Lung microvascular endothelial cell (primary cell): ENCODE measurements around the gene COX4I1. TPM values are rescaled to one million over a fixed set of nuclear protein-coding genes. Genes with fewer than 3 reads are reported as not detected.

ENCODE experiments used
- total RNA-seq: library from RNA; depleted of rRNA; stranded (reverse); fragments of >200 nt; gene quantifications from 2 replicates; pipeline ENCODE4 v1.2.1, GENCODE V29; 2014

Gene COX4I1
- total RNA-seq, 1 donor from 2014 or later, result 633 TPM

Other genes starting within 250 kb of the COX4I1 start
- gene GSE1, start 186.4 kb upstream of the COX4I1 start, total RNA-seq, result 6.5 and 12.1 TPM in 2 replicates
- 1.4 and 3.7 TPM in 2 replicates for gene GINS2, start 110.7 kb upstream of the COX4I1 start, total RNA-seq
- gene C16orf74, start 48.6 kb upstream of the COX4I1 start, total RNA-seq, result 2.2 and 9.8 TPM in 2 replicates
- gene EMC8, start 151 bp upstream of the COX4I1 start, total RNA-seq, result 25.7 and 31.9 TPM in 2 replicates
- gene IRF8, start 99.5 kb downstream of the COX4I1 start, total RNA-seq, result 2.2 and 34.5 TPM in 2 replicates